Stimulated activated CD4-positive, alpha-beta T cell treated with anti-CD3 and anti-CD28 coated beads, TNF-alpha, amount 100 ng/mL, for 4 hours (primary cell): ENCODE measurements around the gene SPDL1.

ENCODE experiments used
- DNase-seq, 3 experiments: peaks; one replicate each; pipeline ENCODE4 v3.0.0-alpha.2; 2020; ENCODE audit warnings: low read depth in 3 of 3

SPDL1 gene

GRCh38 chr5:169583424-169584220, at the start of gene SPDL1:
Gene SPDL1, plus strand, starts transcription at chr5:169583773. Its CDS starts 4,644 bp downstream, at chr5:169588417.
- DNase-seq, result peak; percentile 85 to 88 (median 88)

- no peak for DNase-seq
These were observed 49.2 kb upstream of the SPDL1 start for GRCh38 chr5:169534311-169534880.

GRCh38 chr5:169534939-169535338, 48.6 kb upstream of the SPDL1 start:
- no peak for DNase-seq

GRCh38 chr5:169538944-169539343, 44.6 kb upstream of the SPDL1 start:
- DNase-seq, result no peak

GRCh38 chr5:169542811-169543210, 40.8 kb upstream of the SPDL1 start:
- DNase-seq, result no peak

GRCh38 chr5:169544264-169544950, 39.2 kb upstream of the SPDL1 start:
- DNase-seq, result no peak

- DNase-seq, result no peak
These were observed 37.8 kb upstream of the SPDL1 start for GRCh38 chr5:169545762-169546161.

- DNase-seq, result no peak
These were observed 37.2 kb upstream of the SPDL1 start for GRCh38 chr5:169546346-169546745.

- DNase-seq, result no peak
These were observed 36.1 kb upstream of the SPDL1 start for GRCh38 chr5:169547508-169547907.

GRCh38 chr5:169548315-169548714, 35.3 kb upstream of the SPDL1 start:
- no peak for DNase-seq

- DNase-seq, result no peak
These were observed 34.0 kb upstream of the SPDL1 start for GRCh38 chr5:169549453-169550100.

GRCh38 chr5:169550227-169550626, 33.3 kb upstream of the SPDL1 start:
- no peak for DNase-seq

- DNase-seq, result no peak
These were observed 32.4 kb upstream of the SPDL1 start for GRCh38 chr5:169551146-169551545.

GRCh38 chr5:169551696-169552095, 31.9 kb upstream of the SPDL1 start:
- DNase-seq, result no peak

GRCh38 chr5:169554251-169554650, 29.3 kb upstream of the SPDL1 start:
- DNase-seq, result no peak

GRCh38 chr5:169557838-169558237, 25.7 kb upstream of the SPDL1 start:
- no peak for DNase-seq

GRCh38 chr5:169561893-169562292, 21.7 kb upstream of the SPDL1 start:
- DNase-seq, result no peak

GRCh38 chr5:169563369-169563768, 20.2 kb upstream of the SPDL1 start:
- DNase-seq, result no peak

GRCh38 chr5:169566202-169566601, 17.4 kb upstream of the SPDL1 start:
- no peak for DNase-seq

- DNase-seq, result no peak
These were observed 16.5 kb upstream of the SPDL1 start for GRCh38 chr5:169567079-169567478.

- DNase-seq, result no peak
These were observed 14.1 kb upstream of the SPDL1 start for GRCh38 chr5:169569513-169569912.

- DNase-seq, result no peak
These were observed 12.2 kb upstream of the SPDL1 start for GRCh38 chr5:169571355-169571754.
